Fibroblast of mammary gland (primary cell): ENCODE measurements around the gene CCDC181.

Experiments used
- DNase-seq: peaks from one replicate; pipeline ENCODE4 v3.0.0-alpha.2; 2010; ENCODE audit warnings: low read depth
- H3K4me3 ChIP-seq: 2 replicates; pipeline ENCODE4 v1.5.1; 2011; ENCODE audit warnings: low read depth, mild to moderate bottlenecking, low read length, moderate library complexity; ENCODE audit not compliant: control insufficient read depth
- CTCF ChIP-seq: conservative IDR thresholded peaks from 2 replicates; pipeline ENCODE4 v1.5.1; 2011; ENCODE audit warnings: low read depth, low read length, inconsistent platforms; ENCODE audit not compliant: control insufficient read depth, insufficient read depth

Gene CCDC181

GRCh38 chr1:169363046-169363730 lies 64.1 kb downstream of the CCDC181 start:
- TF ChIP-seq CTCF, result no peak
- DNase-seq, result peak; percentile 91

GRCh38 chr1:169361281-169361680 lies 66.0 kb downstream of the CCDC181 start:
- no peak for TF ChIP-seq CTCF
- peak; percentile 67 for DNase-seq
- no peak overlapping the region for H3K4me3 ChIP-seq

More at GRCh38 chr1:169363046-169363730, 64.1 kb downstream of the CCDC181 start:
- no peak overlapping the region for H3K4me3 ChIP-seq

- no peak overlapping the region for H3K4me3 ChIP-seq
- no peak for DNase-seq
- no peak for TF ChIP-seq CTCF
Observed at GRCh38 chr1:169360415-169360814, 66.9 kb downstream of the CCDC181 start.

GRCh38 chr1:169348383-169349036 lies 78.8 kb downstream of the CCDC181 start:
- TF ChIP-seq CTCF, result peak; percentile 78
- H3K4me3 ChIP-seq, result no peak overlapping the region
- peak; percentile 71 for DNase-seq

- no peak overlapping the region for H3K4me3 ChIP-seq
- DNase-seq, result no peak
- no peak for TF ChIP-seq CTCF
Observed at GRCh38 chr1:169347688-169348382, 79.4 kb downstream of the CCDC181 start.

GRCh38 chr1:169346036-169346589 lies 81.2 kb downstream of the CCDC181 start:
- H3K4me3 ChIP-seq, result no peak overlapping the region
- no peak for DNase-seq

More at GRCh38 chr1:169346036-169346589, 81.2 kb downstream of the CCDC181 start:
- TF ChIP-seq CTCF, result no peak
